Loucy (cell line): ENCODE measurements around the gene EBF3.

Experiments used
- CTCF ChIP-seq: fragments of 200-600 bp; sonication (generic); conservative IDR thresholded peaks from 2 replicates; pipeline ENCODE4 v1.5.1; 2014; ENCODE audit warnings: mild to moderate bottlenecking, antibody characterized with exemption, low read length
- EZH2phosphoT487 ChIP-seq: fragments of 200-600 bp; IDR thresholded peaks from 2 replicates; pipeline ENCODE4 v1.6.1; 2018; ENCODE audit warnings: antibody characterized with exemption, mild to moderate bottlenecking, moderate library complexity, borderline replicate concordance

- TF ChIP-seq CTCF (no peak), EZH2phosphoT487 (no peak)
These were observed 30.5 kb downstream of the EBF3 start for GRCh38 chr10:129933456-129934092.
